DOHH2 (cell line): ENCODE measurements around the gene KLK2.

Experiments
- H3F3A ChIP-seq: fragments of 200-600 bp; sonication (generic), shearing (Covaris generic); 2 replicates; pipeline ENCODE4 v1.6.0; 2016; ENCODE audit warnings: antibody characterized with exemption, mild to moderate bottlenecking; ENCODE audit not compliant: control insufficient read depth, insufficient read depth
- H3K27ac ChIP-seq: fragments of 200-600 bp; sonication (generic); 2 replicates; pipeline ENCODE4 v1.5.1; 2014; ENCODE audit warnings: low read depth, mild to moderate bottlenecking, low read length, moderate library complexity
- H3K27me3 ChIP-seq: fragments of 200-600 bp; sonication (generic); 2 replicates; pipeline ENCODE4 v1.6.1; 2014; ENCODE audit warnings: mild to moderate bottlenecking, low read length, mixed read lengths; ENCODE audit not compliant: control insufficient read depth
- H3K36me3 ChIP-seq: fragments of 200-600 bp; sonication (generic); 2 replicates; pipeline ENCODE4 v1.6.1; 2014; ENCODE audit warnings: mild to moderate bottlenecking, low read length, moderate library complexity, mixed read lengths; ENCODE audit not compliant: control insufficient read depth
- H3K4me1 ChIP-seq: fragments of 200-600 bp; sonication (generic); 2 replicates; pipeline ENCODE4 v1.6.1; 2014; ENCODE audit warnings: mild to moderate bottlenecking, low read length, mixed read lengths; ENCODE audit not compliant: control insufficient read depth
- H3K4me2 ChIP-seq: fragments of 200-600 bp; sonication (generic); 2 replicates; pipeline ENCODE4 v1.6.0; 2014; ENCODE audit warnings: mild to moderate bottlenecking, low read length, moderate library complexity
- H3K4me3 ChIP-seq: fragments of 200-600 bp; sonication (generic); 2 replicates; pipeline ENCODE4 v1.5.1; 2014; ENCODE audit warnings: mild to moderate bottlenecking, low read length, mixed read lengths
- H3K79me2 ChIP-seq: fragments of 200-600 bp; sonication (generic); 2 replicates; pipeline ENCODE4 v1.6.1; 2014; ENCODE audit warnings: mild to moderate bottlenecking, low read length, mixed read lengths; ENCODE audit not compliant: control insufficient read depth
- H3K9me2 ChIP-seq: fragments of 200-600 bp; sonication (generic); replicated peaks from 2 replicates; pipeline ENCODE4 v1.6.1; 2014; ENCODE audit warnings: mild to moderate bottlenecking, low read length, mixed read lengths; ENCODE audit not compliant: control insufficient read depth
- H3K9me3 ChIP-seq: fragments of 200-600 bp; sonication (generic); 2 replicates; pipeline ENCODE4 v1.6.1; 2014; ENCODE audit warnings: antibody characterized with exemption, low read length, mixed read lengths; ENCODE audit not compliant: control insufficient read depth, insufficient read depth
- H4K20me1 ChIP-seq: fragments of 200-600 bp; sonication (generic); 2 replicates; pipeline ENCODE4 v1.6.0; 2014; ENCODE audit warnings: low read depth, mild to moderate bottlenecking, antibody characterized with exemption, low read length, moderate library complexity; ENCODE audit not compliant: control insufficient read depth, insufficient read depth
- EZH2phosphoT487 ChIP-seq: fragments of 200-600 bp; sonication (generic); IDR thresholded peaks from 2 replicates; pipeline ENCODE4 v1.6.1; 2017; ENCODE audit warnings: borderline replicate concordance, mild to moderate bottlenecking, antibody characterized with exemption, low read length, moderate library complexity, mixed read lengths
- TF ChIP-seq, protein P1 (sequence below): fragments of 200-600 bp; sonication (generic); IDR thresholded peaks from one replicate; pipeline ENCODE4 v1.5.1; 2014; ENCODE audit warnings: antibody characterized with exemption, mild to moderate bottlenecking, low read depth, low read length; ENCODE audit not compliant: poor library complexity, severe bottlenecking

KLK2 gene

GRCh38 chr19:50875795-50876422 is 2.7 kb downstream of the KLK2 start:
- Histone ChIP-seq H3F3A (no peaks in the 10 kb centered on the region), H3K4me2 (no peak overlapping the region), H3K27me3 (peaks cover 53% of the 10 kb centered on the region), H4K20me1 (no peaks in the 10 kb centered on the region), H3K4me1 (no peaks in the 10 kb centered on the region), H3K27ac (no peak overlapping the region), H3K9me2 (no peaks in the 10 kb centered on the region), H3K9me3 (no peaks in the 10 kb centered on the region), H3K36me3 (no peaks in the 10 kb centered on the region), H3K79me2 (no peaks in the 10 kb centered on the region), H3K4me3 (no peak overlapping the region)
- no peak for TF ChIP-seq EZH2phosphoT487
- TF ChIP-seq, protein P1, sequence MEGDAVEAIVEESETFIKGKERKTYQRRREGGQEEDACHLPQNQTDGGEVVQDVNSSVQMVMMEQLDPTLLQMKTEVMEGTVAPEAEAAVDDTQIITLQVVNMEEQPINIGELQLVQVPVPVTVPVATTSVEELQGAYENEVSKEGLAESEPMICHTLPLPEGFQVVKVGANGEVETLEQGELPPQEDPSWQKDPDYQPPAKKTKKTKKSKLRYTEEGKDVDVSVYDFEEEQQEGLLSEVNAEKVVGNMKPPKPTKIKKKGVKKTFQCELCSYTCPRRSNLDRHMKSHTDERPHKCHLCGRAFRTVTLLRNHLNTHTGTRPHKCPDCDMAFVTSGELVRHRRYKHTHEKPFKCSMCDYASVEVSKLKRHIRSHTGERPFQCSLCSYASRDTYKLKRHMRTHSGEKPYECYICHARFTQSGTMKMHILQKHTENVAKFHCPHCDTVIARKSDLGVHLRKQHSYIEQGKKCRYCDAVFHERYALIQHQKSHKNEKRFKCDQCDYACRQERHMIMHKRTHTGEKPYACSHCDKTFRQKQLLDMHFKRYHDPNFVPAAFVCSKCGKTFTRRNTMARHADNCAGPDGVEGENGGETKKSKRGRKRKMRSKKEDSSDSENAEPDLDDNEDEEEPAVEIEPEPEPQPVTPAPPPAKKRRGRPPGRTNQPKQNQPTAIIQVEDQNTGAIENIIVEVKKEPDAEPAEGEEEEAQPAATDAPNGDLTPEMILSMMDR: no peak

- no peak overlapping the region for H3K4me2 ChIP-seq
- H4K20me1 ChIP-seq: no peaks in the 10 kb centered on the region
- no peaks in the 10 kb centered on the region for H3K9me2 ChIP-seq
- no peaks in the 10 kb centered on the region for H3K36me3 ChIP-seq
- H3K79me2 ChIP-seq: no peaks in the 10 kb centered on the region
- TF ChIP-seq EZH2phosphoT487: no peak
- H3K27me3 ChIP-seq: peaks cover 47% of the 10 kb centered on the region
- no peak overlapping the region for H3K27ac ChIP-seq
- H3K9me3 ChIP-seq: no peaks in the 10 kb centered on the region
- no peaks in the 10 kb centered on the region for H3F3A ChIP-seq
- no peaks in the 10 kb centered on the region for H3K4me1 ChIP-seq
- H3K4me3 ChIP-seq: no peak overlapping the region
Observed at GRCh38 chr19:50876456-50876855, 3.2 kb downstream of the KLK2 start.

- no peak overlapping the region for H3K4me2 ChIP-seq
- no peaks in the 10 kb centered on the region for H3K36me3 ChIP-seq
Observed at GRCh38 chr19:50877338-50877737, 4.1 kb downstream of the KLK2 start.

GRCh38 chr19:50878851-50879250 is 5.6 kb downstream of the KLK2 start:
- no peaks in the 10 kb centered on the region for H3K79me2 ChIP-seq
- no peaks in the 10 kb centered on the region for H3K9me2 ChIP-seq
- H4K20me1 ChIP-seq: no peaks in the 10 kb centered on the region
- H3K4me3 ChIP-seq: no peak overlapping the region
- H3F3A ChIP-seq: no peaks in the 10 kb centered on the region
- no peak for TF ChIP-seq EZH2phosphoT487
- TF ChIP-seq, protein P1: no peak
- no peak overlapping the region for H3K27ac ChIP-seq
- peaks cover 34% of the 10 kb centered on the region for H3K27me3 ChIP-seq
- no peak overlapping the region for H3K4me2 ChIP-seq
- H3K4me1 ChIP-seq: no peaks in the 10 kb centered on the region
- H3K9me3 ChIP-seq: no peaks in the 10 kb centered on the region
- no peaks in the 10 kb centered on the region for H3K36me3 ChIP-seq

More at GRCh38 chr19:50877338-50877737, 4.1 kb downstream of the KLK2 start:
- Histone ChIP-seq H3F3A (no peaks in the 10 kb centered on the region), H3K4me1 (no peaks in the 10 kb centered on the region), H3K79me2 (no peaks in the 10 kb centered on the region), H3K27ac (no peak overlapping the region), H4K20me1 (no peaks in the 10 kb centered on the region), H3K4me3 (no peak overlapping the region), H3K9me2 (no peaks in the 10 kb centered on the region), H3K27me3 (peaks cover 43% of the 10 kb centered on the region), H3K9me3 (no peaks in the 10 kb centered on the region)
- TF ChIP-seq, protein P1: no peak
- TF ChIP-seq EZH2phosphoT487: no peak
